Measurements from ENCODE around the gene ITFG1.
A peak's percentile ranks its signal among the peaks of the same experiment; 100 is the strongest.

The ITFG1 gene

GRCh38 chr16:47492428-47493377 is 31.8 kb upstream of the ITFG1 start:
- Histone ChIP-seq H3K4me3 (ENCODE audit: low read length in 2 of 2) (peak overlapping the region in 1 of 2 donors; percentile 27), H3K9ac (ENCODE audit: low read depth in 1 of 2, low read length in 2 of 2) (no peak overlapping the region), H3K4me1 (ENCODE audit: control insufficient read depth in 2 of 2, insufficient read depth in 2 of 2, low read length in 2 of 2) (peaks cover 0 to 6% of the 10 kb centered on the region in 2 donors), H3K36me3 (ENCODE audit: control insufficient read depth in 2 of 2, insufficient read depth in 2 of 2, low read length in 2 of 2) (no peaks in the 10 kb centered on the region), H3K27ac (ENCODE audit: low read depth in 2 of 2, low read length in 2 of 2) (peak overlapping the region; percentile 33 to 55), H3K9me3 (ENCODE audit: control insufficient read depth in 2 of 2, low read length in 2 of 2) (peaks cover 0 to 13% of the 10 kb centered on the region in 2 donors), H3K27me3 (ENCODE audit: control insufficient read depth in 2 of 2, insufficient read depth in 2 of 2, low read length in 2 of 2) (no peaks in the 10 kb centered on the region)

GRCh38 chr16:47492036-47492427 is 31.2 kb upstream of the ITFG1 start:
- Histone ChIP-seq H3K4me1 (ENCODE audit: control insufficient read depth in 2 of 2, insufficient read depth in 2 of 2, low read length in 2 of 2) (peaks cover 0 to 6% of the 10 kb centered on the region in 2 donors), H3K27me3 (ENCODE audit: control insufficient read depth in 2 of 2, insufficient read depth in 2 of 2, low read length in 2 of 2) (no peaks in the 10 kb centered on the region), H3K9me3 (ENCODE audit: control insufficient read depth in 2 of 2, low read length in 2 of 2) (peaks cover 0 to 13% of the 10 kb centered on the region in 2 donors), H3K27ac (ENCODE audit: low read depth in 2 of 2, low read length in 2 of 2) (peak overlapping the region in 1 of 2 donors; percentile 26), H3K4me3 (ENCODE audit: low read length in 2 of 2) (no peak overlapping the region), H3K9ac (ENCODE audit: low read depth in 1 of 2, low read length in 2 of 2) (no peak overlapping the region), H3K36me3 (ENCODE audit: control insufficient read depth in 2 of 2, insufficient read depth in 2 of 2, low read length in 2 of 2) (no peaks in the 10 kb centered on the region)

- peaks cover 0 to 6% of the 10 kb centered on the region in 2 donors for H3K4me1 ChIP-seq (ENCODE audit: control insufficient read depth in 2 of 2, insufficient read depth in 2 of 2, low read length in 2 of 2)
- no peak overlapping the region for H3K27ac ChIP-seq (ENCODE audit: low read depth in 2 of 2, low read length in 2 of 2)
- H3K36me3 ChIP-seq (ENCODE audit: control insufficient read depth in 2 of 2, insufficient read depth in 2 of 2, low read length in 2 of 2) = no peaks in the 10 kb centered on the region
- H3K9me3 ChIP-seq (ENCODE audit: control insufficient read depth in 2 of 2, low read length in 2 of 2) = peaks cover 0 to 13% of the 10 kb centered on the region in 2 donors
- H3K9ac ChIP-seq (ENCODE audit: low read depth in 1 of 2, low read length in 2 of 2) = no peak overlapping the region
- H3K27me3 ChIP-seq (ENCODE audit: control insufficient read depth in 2 of 2, insufficient read depth in 2 of 2, low read length in 2 of 2) = no peaks in the 10 kb centered on the region
- no peak overlapping the region for H3K4me3 ChIP-seq (ENCODE audit: low read length in 2 of 2)
Measured at GRCh38 chr16:47490471-47490870, 29.6 kb upstream of the ITFG1 start.

GRCh38 chr16:47488051-47488450 is 27.2 kb upstream of the ITFG1 start:
- Histone ChIP-seq H3K9me3 (ENCODE audit: control insufficient read depth in 2 of 2, low read length in 2 of 2) (peaks cover 0 to 13% of the 10 kb centered on the region in 2 donors), H3K4me1 (ENCODE audit: control insufficient read depth in 2 of 2, insufficient read depth in 2 of 2, low read length in 2 of 2) (no peaks in the 10 kb centered on the region), H3K36me3 (ENCODE audit: control insufficient read depth in 2 of 2, insufficient read depth in 2 of 2, low read length in 2 of 2) (no peaks in the 10 kb centered on the region)

GRCh38 chr16:47486856-47487255 is 26.0 kb upstream of the ITFG1 start:
- H3K27ac ChIP-seq (ENCODE audit: low read depth in 2 of 2, low read length in 2 of 2) = no peak overlapping the region
- no peaks in the 10 kb centered on the region for H3K27me3 ChIP-seq (ENCODE audit: control insufficient read depth in 2 of 2, insufficient read depth in 2 of 2, low read length in 2 of 2)
- no peaks in the 10 kb centered on the region for H3K4me1 ChIP-seq (ENCODE audit: control insufficient read depth in 2 of 2, insufficient read depth in 2 of 2, low read length in 2 of 2)
- no peaks in the 10 kb centered on the region for H3K36me3 ChIP-seq (ENCODE audit: control insufficient read depth in 2 of 2, insufficient read depth in 2 of 2, low read length in 2 of 2)
- H3K9me3 ChIP-seq (ENCODE audit: control insufficient read depth in 2 of 2, low read length in 2 of 2) = peaks cover 0 to 13% of the 10 kb centered on the region in 2 donors
- no peak overlapping the region for H3K9ac ChIP-seq (ENCODE audit: low read depth in 1 of 2, low read length in 2 of 2)
- no peak overlapping the region for H3K4me3 ChIP-seq (ENCODE audit: low read length in 2 of 2)

More at GRCh38 chr16:47488051-47488450, 27.2 kb upstream of the ITFG1 start:
- Histone ChIP-seq H3K9ac (ENCODE audit: low read depth in 1 of 2, low read length in 2 of 2) (no peak overlapping the region), H3K27me3 (ENCODE audit: control insufficient read depth in 2 of 2, insufficient read depth in 2 of 2, low read length in 2 of 2) (no peaks in the 10 kb centered on the region), H3K4me3 (ENCODE audit: low read length in 2 of 2) (no peak overlapping the region), H3K27ac (ENCODE audit: low read depth in 2 of 2, low read length in 2 of 2) (no peak overlapping the region)

- Histone ChIP-seq H3K9ac (ENCODE audit: low read depth in 1 of 2, low read length in 2 of 2) (no peak overlapping the region), H3K27me3 (ENCODE audit: control insufficient read depth in 2 of 2, insufficient read depth in 2 of 2, low read length in 2 of 2) (no peaks in the 10 kb centered on the region), H3K4me3 (ENCODE audit: low read length in 2 of 2) (no peak overlapping the region), H3K36me3 (ENCODE audit: control insufficient read depth in 2 of 2, insufficient read depth in 2 of 2, low read length in 2 of 2) (no peaks in the 10 kb centered on the region), H3K9me3 (ENCODE audit: control insufficient read depth in 2 of 2, low read length in 2 of 2) (peaks cover 0 to 2% of the 10 kb centered on the region in 2 donors), H3K4me1 (ENCODE audit: control insufficient read depth in 2 of 2, insufficient read depth in 2 of 2, low read length in 2 of 2) (no peaks in the 10 kb centered on the region), H3K27ac (ENCODE audit: low read depth in 2 of 2, low read length in 2 of 2) (no peak overlapping the region)
Measured at GRCh38 chr16:47483616-47484015, 22.8 kb upstream of the ITFG1 start.

- Histone ChIP-seq H3K27ac (ENCODE audit: low read depth in 2 of 2, low read length in 2 of 2) (no peak overlapping the region), H3K27me3 (ENCODE audit: control insufficient read depth in 2 of 2, insufficient read depth in 2 of 2, low read length in 2 of 2) (no peaks in the 10 kb centered on the region), H3K4me3 (ENCODE audit: low read length in 2 of 2) (no peak overlapping the region), H3K4me1 (ENCODE audit: control insufficient read depth in 2 of 2, insufficient read depth in 2 of 2, low read length in 2 of 2) (no peaks in the 10 kb centered on the region), H3K9me3 (ENCODE audit: control insufficient read depth in 2 of 2, low read length in 2 of 2) (no peaks in the 10 kb centered on the region), H3K9ac (ENCODE audit: low read depth in 1 of 2, low read length in 2 of 2) (no peak overlapping the region), H3K36me3 (ENCODE audit: control insufficient read depth in 2 of 2, insufficient read depth in 2 of 2, low read length in 2 of 2) (no peaks in the 10 kb centered on the region)
Measured at GRCh38 chr16:47481698-47482374, 21.0 kb upstream of the ITFG1 start.

GRCh38 chr16:47480410-47480809 is 19.5 kb upstream of the ITFG1 start:
- no peaks in the 10 kb centered on the region for H3K4me1 ChIP-seq (ENCODE audit: control insufficient read depth in 2 of 2, insufficient read depth in 2 of 2, low read length in 2 of 2)

GRCh38 chr16:47477679-47478078 is 16.8 kb upstream of the ITFG1 start:
- Histone ChIP-seq H3K9ac (ENCODE audit: low read depth in 1 of 2, low read length in 2 of 2) (no peak overlapping the region), H3K27ac (ENCODE audit: low read depth in 2 of 2, low read length in 2 of 2) (no peak overlapping the region), H3K27me3 (ENCODE audit: control insufficient read depth in 2 of 2, insufficient read depth in 2 of 2, low read length in 2 of 2) (no peaks in the 10 kb centered on the region), H3K36me3 (ENCODE audit: control insufficient read depth in 2 of 2, insufficient read depth in 2 of 2, low read length in 2 of 2) (no peaks in the 10 kb centered on the region), H3K9me3 (ENCODE audit: control insufficient read depth in 2 of 2, low read length in 2 of 2) (no peaks in the 10 kb centered on the region), H3K4me3 (ENCODE audit: low read length in 2 of 2) (no peak overlapping the region), H3K4me1 (ENCODE audit: control insufficient read depth in 2 of 2, insufficient read depth in 2 of 2, low read length in 2 of 2) (no peaks in the 10 kb centered on the region)

More at GRCh38 chr16:47480410-47480809, 19.5 kb upstream of the ITFG1 start:
- H3K9ac ChIP-seq (ENCODE audit: low read depth in 1 of 2, low read length in 2 of 2) = no peak overlapping the region
- H3K4me3 ChIP-seq (ENCODE audit: low read length in 2 of 2) = no peak overlapping the region
- H3K27ac ChIP-seq (ENCODE audit: low read depth in 2 of 2, low read length in 2 of 2) = no peak overlapping the region
- no peaks in the 10 kb centered on the region for H3K27me3 ChIP-seq (ENCODE audit: control insufficient read depth in 2 of 2, insufficient read depth in 2 of 2, low read length in 2 of 2)
- H3K9me3 ChIP-seq (ENCODE audit: control insufficient read depth in 2 of 2, low read length in 2 of 2) = no peaks in the 10 kb centered on the region
- no peaks in the 10 kb centered on the region for H3K36me3 ChIP-seq (ENCODE audit: control insufficient read depth in 2 of 2, insufficient read depth in 2 of 2, low read length in 2 of 2)

All from mucosa of rectum (tissue), 2 donors.